Measurements from ENCODE around the gene OPRL1.

Gene OPRL1

GRCh38 chr20:64136004-64136710 is 56.3 kb downstream of the OPRL1 start:
- Mint-ChIP-seq H3K27me3 (ENCODE audit: low read depth, poor library complexity) (peaks cover 25% of the 10 kb centered on the region), H3K36me3 (ENCODE audit: low read depth) (no peaks in the 10 kb centered on the region), H3K4me1 (peaks cover 17% of the 10 kb centered on the region), H3K9me3 (no peaks in the 10 kb centered on the region), H3K4me3 (no peak overlapping the region), H3K27ac (no peak overlapping the region)
- no peak for DNase-seq
- TF ChIP-seq, protein P1, sequence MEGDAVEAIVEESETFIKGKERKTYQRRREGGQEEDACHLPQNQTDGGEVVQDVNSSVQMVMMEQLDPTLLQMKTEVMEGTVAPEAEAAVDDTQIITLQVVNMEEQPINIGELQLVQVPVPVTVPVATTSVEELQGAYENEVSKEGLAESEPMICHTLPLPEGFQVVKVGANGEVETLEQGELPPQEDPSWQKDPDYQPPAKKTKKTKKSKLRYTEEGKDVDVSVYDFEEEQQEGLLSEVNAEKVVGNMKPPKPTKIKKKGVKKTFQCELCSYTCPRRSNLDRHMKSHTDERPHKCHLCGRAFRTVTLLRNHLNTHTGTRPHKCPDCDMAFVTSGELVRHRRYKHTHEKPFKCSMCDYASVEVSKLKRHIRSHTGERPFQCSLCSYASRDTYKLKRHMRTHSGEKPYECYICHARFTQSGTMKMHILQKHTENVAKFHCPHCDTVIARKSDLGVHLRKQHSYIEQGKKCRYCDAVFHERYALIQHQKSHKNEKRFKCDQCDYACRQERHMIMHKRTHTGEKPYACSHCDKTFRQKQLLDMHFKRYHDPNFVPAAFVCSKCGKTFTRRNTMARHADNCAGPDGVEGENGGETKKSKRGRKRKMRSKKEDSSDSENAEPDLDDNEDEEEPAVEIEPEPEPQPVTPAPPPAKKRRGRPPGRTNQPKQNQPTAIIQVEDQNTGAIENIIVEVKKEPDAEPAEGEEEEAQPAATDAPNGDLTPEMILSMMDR (IDR thresholded peaks at IDR 0.05): no peak

DNA sequence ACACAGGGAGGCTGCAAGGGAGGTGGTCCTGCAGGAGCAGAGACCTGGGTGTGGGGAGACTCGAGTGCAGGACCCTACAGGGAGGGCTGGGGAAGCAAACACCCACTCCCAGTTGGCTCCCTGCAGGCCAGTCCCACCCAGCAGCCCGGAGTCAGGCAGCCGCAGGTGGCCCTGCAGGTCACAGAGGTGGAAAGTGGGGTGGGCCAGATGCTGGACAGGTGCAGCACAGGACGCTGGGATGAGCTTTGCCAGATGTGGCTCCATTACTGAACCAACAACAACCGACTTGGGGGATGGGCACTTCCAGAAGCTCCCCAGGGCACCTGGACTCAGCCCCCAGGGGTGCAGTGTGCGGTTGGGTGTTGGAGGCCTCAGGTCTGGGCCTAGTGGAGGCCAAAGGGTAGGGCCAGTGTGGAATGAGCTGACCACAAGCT is 57.7 kb downstream of the OPRL1 start:
- peak; percentile 1 for DNase-seq
- no peak overlapping the region for H3K27ac Mint-ChIP-seq
- peaks cover 36% of the 10 kb centered on the region for H3K27me3 Mint-ChIP-seq (ENCODE audit: low read depth, poor library complexity)
- peaks cover 23% of the 10 kb centered on the region for H3K4me1 Mint-ChIP-seq
- no peaks in the 10 kb centered on the region for H3K9me3 Mint-ChIP-seq
- no peaks in the 10 kb centered on the region for H3K36me3 Mint-ChIP-seq (ENCODE audit: low read depth)
- no peak overlapping the region for H3K4me3 Mint-ChIP-seq
- TF ChIP-seq, protein P1 (IDR thresholded peaks at IDR 0.05): no peak

GRCh38 chr20:64138276-64138815 is 58.5 kb downstream of the OPRL1 start:
- Mint-ChIP-seq H3K27me3 (ENCODE audit: low read depth, poor library complexity) (peaks cover 41% of the 10 kb centered on the region), H3K4me1 (peaks cover 30% of the 10 kb centered on the region), H3K36me3 (ENCODE audit: low read depth) (no peaks in the 10 kb centered on the region), H3K27ac (no peak overlapping the region), H3K4me3 (no peak overlapping the region), H3K9me3 (no peaks in the 10 kb centered on the region)
- TF ChIP-seq, protein P1 (IDR thresholded peaks at IDR 0.05): no peak
- peak; percentile 1 for DNase-seq

- Mint-ChIP-seq H3K27me3 (ENCODE audit: low read depth, poor library complexity) (peaks cover 42% of the 10 kb centered on the region), H3K4me1 (peaks cover 33% of the 10 kb centered on the region), H3K9me3 (peaks cover 5% of the 10 kb centered on the region), H3K36me3 (ENCODE audit: low read depth) (peaks cover 3% of the 10 kb centered on the region), H3K27ac (no peak overlapping the region), H3K4me3 (no peak overlapping the region)
- DNase-seq: peak; percentile 1
- TF ChIP-seq, protein P1 (IDR thresholded peaks at IDR 0.05): no peak
Observed at GRCh38 chr20:64139199-64140060, 59.5 kb downstream of the OPRL1 start.

GRCh38 chr20:64140061-64140931 is 60.4 kb downstream of the OPRL1 start:
- peaks cover 13% of the 10 kb centered on the region for H3K9me3 Mint-ChIP-seq
- TF ChIP-seq, protein P1 (IDR thresholded peaks at IDR 0.05): no peak
- H3K27me3 Mint-ChIP-seq (ENCODE audit: low read depth, poor library complexity): peaks cover 45% of the 10 kb centered on the region
- peaks cover 33% of the 10 kb centered on the region for H3K4me1 Mint-ChIP-seq
- DNase-seq: no peak
- H3K36me3 Mint-ChIP-seq (ENCODE audit: low read depth): peaks cover 9% of the 10 kb centered on the region
- H3K27ac Mint-ChIP-seq: no peak overlapping the region
- no peak overlapping the region for H3K4me3 Mint-ChIP-seq
